Measurements from ENCODE around the gene SLC19A1. TPM values are rescaled to one million over a fixed set of nuclear protein-coding genes. Genes with fewer than 3 reads are reported as not detected.

SLC19A1 gene
- polyA plus RNA-seq, 1 donor, result 67.0 TPM

DNA sequence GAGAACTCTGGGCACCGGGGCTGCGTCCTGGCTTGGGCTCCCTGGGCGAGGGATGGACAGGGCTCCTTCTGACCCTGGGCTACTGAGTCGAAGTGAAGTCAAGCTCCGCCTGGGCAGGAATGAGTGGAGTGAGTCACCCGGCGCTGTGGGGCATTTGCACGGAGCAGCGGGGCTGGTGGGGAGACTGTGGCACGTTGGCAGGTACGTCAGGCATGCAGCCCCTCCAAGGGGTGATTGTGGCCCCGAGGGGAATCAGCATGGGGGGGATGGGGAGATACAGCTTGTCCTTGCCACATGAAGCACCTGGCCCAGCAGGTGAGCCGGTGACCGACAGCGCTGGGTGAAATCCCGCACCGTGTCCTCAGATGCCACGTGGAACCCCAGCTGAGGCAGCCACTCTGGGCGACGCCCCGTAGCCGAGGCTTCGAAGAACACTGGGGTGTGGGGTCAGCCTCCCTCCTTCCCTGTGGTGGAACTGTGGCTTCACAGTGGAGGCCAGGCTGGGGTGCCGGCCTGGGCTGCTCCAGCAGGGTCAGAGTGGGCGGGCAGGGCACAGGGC, 74.9 kb downstream of the SLC19A1 start:
- DNase-seq, result no peak

DNA sequence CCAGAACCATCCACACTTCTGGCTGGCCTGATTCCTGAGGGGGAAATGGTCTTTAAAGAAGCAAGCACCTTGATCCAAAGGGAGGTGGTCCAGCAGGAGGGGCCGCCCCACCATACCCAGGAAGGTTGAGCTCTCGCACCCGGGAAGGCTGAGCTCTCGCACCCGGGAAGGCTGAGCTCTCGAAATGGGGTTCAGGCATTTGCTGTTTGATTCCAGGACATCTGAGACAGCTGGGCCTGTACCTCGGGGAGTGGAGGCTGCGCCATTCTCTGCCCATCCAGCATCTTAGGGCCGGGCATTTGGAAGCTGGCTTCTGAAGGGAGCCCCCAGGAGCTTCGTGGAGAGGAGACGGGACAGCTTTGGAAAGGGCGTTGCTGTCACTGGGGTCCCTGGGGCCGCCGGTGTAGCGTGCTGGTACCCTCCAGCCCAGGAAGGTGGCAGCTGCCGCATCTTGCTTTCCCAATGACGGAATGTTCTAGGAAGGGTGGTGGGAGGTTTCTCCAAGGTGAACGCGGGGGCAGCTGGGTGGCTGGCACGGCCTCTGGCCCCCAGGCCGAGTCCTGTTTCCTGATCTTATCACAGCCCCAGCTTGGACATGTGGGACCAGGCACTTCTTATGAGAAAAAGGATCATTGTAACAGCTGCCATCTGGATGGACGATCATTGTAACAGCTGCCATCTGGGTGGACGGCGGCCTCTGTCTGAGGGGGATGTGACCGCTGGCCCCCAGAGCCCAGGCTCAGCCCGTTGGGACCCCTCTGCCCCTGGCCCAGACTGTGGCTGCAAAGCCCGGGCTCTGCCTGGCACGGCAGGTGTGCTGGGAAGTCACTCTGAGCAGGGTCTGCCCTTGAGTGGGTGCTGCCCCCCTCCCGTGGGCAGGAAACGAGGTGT, 75.7 kb downstream of the SLC19A1 start:
- peak; percentile 7 for DNase-seq

- no peak for DNase-seq
Observed at GRCh38 chr21:45465611-45466329, 76.5 kb downstream of the SLC19A1 start.

DNA sequence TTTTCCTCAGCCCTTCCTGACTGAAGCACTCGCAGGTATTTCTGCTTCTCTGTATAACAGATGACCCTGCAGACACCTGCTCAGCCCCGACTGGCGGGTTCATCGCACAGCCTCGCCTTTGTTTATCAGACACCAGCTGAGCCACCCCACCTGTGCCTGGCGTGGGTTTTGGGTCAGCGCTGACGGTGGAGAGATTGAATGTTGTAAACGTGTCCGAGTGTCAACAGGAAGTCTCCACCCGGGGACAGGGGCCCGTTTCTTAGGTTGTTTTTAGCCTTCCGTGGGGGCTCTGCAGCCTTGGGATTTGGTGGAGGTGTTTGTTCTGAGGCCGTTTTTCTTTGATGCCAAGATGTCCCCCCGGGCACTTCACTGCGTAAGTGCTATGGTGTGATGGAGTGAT, 77.1 kb downstream of the SLC19A1 start:
- DNase-seq, result no peak

DNA sequence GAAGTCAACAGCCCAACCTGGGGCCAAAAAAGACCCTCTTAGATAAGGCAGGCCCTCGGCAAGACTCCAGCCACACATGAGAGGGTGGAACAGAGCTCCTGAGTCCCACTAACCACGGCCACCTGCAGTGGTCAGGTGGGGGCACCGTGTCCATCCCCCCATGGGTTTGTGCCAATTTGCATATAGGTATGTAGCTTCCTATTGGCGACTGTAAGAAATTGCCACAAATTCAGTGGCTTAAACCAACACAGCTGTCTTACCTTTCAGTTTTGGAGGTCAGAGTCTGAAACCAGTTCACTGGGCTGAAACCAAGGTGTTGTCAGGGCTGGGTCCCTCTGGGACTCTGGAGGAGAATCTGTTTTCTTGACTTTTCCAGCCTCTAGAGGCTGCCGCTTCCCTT, 77.9 kb downstream of the SLC19A1 start:
- no peak for DNase-seq

GRCh38 chr21:45463871-45464270, 78.4 kb downstream of the SLC19A1 start:
- no peak for DNase-seq

DNA sequence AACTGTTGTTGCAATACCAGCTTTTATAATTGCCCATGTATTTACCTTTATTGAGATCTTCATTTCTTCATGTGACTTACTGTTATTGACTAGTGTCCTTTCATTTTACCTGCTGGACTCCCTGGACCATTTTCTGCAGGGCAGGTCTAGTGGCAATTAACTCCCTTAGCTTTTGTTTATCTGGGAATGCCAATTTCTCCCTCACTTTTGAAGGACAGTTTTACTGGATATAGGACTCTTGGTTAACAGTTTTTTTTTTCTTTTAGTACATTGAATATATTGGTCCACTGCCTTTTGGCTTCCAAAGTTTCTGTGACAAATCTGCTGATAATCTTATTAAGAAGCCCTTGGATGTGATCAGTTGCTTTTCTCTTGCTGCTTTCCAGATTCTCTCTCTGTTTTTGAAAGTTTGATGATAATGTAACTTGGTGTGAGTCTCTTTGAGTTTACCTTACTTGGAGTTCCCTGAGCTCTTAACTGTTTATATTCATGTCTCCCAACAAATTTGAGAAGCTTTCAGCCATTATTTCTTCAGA, 80.4 kb downstream of the SLC19A1 start:
- DNase-seq, result no peak

DNA sequence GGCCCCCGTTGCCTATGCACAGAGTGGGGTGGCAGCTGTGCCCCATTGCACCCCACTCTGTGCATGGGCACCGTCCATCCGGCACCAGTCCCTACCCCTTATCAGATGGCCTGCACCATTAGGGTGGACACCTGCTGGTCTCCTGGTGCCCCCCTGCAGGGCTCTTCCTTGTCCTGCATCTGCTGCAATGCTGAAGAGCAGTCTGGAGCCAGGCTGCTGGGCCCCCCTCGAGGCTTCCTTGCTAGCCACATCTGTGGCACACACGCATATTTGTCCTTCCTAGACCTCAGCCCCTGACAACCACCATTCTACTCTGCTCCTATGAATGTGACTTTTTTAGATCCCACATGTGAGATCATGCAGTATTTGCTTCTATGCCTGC, 80.9 kb downstream of the SLC19A1 start:
- no peak for DNase-seq

DNA sequence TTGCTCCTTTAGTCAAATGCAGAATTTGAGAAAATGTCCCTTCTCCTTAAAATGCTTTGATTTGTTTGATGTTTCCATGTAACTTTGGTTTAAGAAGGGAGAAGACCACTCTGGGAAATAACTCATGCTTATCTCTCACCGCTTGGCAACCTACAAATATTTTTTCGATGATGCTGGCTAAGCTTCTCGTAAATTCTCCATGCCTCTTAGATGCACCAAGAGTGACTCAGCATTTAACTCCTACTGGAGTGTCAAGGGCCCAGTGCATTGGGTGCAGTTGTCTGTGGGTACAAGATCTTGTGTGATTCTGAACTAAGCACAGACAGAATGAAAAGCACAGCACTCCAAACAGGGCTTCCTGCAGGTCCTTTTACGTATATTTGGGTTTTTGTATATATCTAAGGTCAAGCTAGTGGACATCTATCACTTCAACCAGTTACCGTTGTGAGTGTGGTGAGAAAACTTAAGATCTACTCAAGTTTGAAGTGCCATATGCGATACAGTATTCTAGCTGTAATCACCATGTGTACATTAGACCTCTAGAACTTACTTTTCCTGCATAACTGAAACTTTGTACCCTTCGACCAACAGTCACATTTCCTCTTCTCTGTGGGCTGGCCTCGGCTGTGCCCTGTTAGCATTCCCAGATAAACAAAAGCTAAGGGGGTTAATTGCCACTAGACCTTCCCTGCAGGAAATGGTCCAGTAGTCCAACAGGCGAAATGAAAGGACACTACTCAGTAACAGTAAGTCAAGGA, 81.5 kb downstream of the SLC19A1 start:
- no peak for DNase-seq

DNA sequence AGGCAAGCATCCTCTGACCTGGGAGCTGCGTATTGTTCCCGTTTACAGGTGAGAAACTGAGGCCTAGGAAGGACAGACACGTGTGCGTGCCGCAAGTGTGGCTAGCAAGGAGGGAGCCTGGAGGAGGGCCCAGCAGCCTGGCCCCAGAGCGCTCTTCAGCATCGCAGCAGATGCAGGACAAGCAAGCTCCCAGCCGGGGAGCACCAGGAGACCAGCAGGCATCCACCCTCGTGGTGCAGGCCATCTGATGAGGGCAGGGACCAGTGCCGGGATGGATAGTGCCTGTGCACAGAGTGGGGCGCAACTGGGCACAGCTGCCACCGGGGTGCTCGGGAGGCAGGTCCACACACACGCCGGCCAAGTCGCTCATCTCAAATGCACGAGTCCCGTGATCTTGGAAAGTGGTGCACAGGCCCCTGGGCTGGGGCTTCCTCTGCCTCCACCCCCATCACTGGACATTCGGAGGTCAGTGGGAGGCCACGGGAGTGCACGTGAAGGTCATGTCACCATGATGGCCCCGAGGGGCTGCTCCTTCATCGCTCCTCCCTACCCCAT, 82.2 kb downstream of the SLC19A1 start:
- no peak for DNase-seq

DNA sequence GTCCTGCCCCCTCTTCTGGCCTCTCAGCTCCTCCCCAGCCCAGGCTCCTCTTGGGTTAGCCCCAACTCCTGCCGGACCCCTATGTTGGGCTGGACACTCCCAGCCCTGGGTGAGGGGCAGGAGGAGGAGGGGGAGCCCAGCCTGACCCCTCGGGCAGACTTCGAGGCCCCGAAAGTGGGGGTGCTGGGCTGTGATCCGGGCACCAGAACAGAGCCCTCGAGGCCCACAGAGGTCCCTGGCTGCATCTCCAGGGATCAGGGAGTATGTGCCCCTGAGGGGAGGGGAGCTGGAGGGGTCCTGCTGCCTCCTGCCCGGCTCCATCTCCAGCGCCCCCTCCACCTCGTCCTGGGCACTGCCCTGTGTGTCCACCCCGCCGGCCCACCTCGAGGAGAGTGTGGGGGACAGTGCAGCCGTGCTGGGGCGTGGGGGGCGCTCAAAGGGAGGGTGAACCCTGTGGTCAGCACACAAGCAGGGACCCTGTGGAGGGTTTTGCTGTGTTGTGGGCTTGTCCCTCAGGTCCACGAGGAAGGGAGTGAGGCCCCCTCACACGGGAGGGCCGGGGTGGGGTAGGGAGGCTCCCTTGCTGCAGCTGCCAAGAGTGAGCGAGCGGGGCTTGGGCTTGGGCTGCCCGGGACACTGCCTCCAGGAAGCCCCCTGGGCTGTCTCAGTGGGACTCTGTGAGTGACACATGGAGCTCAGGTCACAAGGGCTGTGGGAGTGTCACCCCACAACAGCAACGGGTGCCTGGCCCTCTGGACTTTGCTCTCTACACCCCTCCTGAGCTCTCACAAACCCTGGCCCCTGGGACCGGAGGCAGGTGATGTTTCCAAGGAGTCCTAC, 82.8 kb downstream of the SLC19A1 start:
- DNase-seq, result no peak

- no peak for DNase-seq
Observed at GRCh38 chr21:45458281-45459170, 83.7 kb downstream of the SLC19A1 start.

DNA sequence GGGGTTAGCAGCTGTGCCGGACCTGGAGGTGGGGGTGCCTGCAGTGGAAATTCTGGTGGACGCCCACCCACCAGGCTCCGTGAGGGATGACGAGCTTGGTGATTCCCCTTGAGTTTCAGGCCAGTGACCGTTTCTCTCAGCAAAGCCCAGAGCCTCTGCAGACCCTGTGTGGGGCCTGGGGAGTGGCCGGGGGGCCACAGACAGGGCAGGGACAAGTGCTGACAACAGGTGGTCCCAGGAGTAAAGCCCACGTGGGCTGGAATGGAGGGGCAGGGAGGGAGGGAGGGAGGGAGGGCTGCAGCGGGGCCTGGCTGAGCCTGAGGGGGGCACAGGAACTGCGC, 84.4 kb downstream of the SLC19A1 start:
- no peak for DNase-seq

DNA sequence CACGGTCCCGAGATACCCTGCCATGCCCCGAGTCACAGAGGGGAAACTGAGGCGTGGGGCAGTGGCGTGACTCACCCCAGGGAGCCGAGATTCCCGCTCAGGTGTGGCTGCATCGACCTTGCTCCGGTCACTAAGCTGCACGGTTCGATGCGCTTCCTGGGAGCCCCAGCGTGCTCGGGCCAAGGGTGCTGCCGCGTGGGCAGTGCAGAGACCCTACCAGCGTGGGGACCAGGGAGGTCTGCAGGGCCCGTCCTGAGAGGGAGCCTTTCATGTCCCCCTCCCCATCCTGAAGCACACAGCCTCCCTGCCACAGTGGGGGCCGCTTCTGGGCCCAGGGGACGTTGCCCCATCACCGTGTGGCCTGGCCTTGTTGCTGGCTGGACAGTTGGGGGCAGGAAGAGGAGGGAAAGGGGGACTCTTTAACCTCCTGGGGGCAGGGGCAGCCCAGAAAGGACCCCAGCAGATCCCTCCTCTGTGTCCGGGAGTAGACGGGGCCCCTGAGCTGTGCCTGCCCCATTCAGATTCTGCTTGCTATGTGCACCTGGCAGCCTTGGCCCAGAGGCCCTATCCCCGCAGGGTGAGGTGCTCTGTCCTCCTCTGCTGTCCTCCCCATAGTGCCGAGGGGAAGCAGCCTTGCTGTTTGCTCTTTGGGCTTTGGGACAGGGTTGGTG, 84.9 kb downstream of the SLC19A1 start:
- no peak for DNase-seq

DNA sequence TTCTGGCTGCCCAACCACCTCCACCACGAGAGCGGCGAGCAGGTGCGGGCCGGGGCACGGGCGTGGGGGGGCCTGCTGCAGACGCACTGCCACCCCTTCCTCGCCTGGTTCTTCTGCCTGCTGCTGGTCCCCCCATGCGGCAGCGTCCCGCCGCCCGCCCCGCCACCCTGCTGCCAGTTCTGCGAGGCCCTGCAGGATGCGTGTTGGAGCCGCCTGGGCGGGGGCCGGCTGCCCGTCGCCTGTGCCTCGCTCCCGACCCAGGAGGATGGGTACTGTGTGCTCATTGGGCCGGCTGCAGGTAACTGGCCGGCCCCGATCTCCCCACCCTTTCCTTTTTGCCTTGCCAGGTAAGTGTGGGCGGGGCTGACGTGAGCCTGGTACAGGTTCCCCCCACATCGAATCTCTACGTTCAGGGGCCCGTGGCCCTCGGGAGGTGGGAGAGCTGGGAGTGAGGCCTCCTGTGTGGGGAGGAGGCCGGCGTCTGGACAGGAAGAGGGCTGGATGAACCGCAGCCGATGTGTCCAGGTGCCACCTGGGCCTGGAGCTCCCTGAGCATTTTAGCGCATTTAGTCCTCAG, 85.6 kb downstream of the SLC19A1 start:
- DNase-seq, result no peak

GRCh38 chr21:45455674-45456583, 86.3 kb downstream of the SLC19A1 start:
- no peak for DNase-seq

GRCh38 chr21:45454926-45455673, 87.1 kb downstream of the SLC19A1 start:
- no peak for DNase-seq

Measured in left kidney (tissue), 2 donors.